ENCODE measurements around the gene TM2D1.
"Not testable (repeated sequence)": the region's sequence is repeated elsewhere in the genome, so short reads cannot be mapped to it uniquely, and the experiment has no call there.

The TM2D1 gene

DNA sequence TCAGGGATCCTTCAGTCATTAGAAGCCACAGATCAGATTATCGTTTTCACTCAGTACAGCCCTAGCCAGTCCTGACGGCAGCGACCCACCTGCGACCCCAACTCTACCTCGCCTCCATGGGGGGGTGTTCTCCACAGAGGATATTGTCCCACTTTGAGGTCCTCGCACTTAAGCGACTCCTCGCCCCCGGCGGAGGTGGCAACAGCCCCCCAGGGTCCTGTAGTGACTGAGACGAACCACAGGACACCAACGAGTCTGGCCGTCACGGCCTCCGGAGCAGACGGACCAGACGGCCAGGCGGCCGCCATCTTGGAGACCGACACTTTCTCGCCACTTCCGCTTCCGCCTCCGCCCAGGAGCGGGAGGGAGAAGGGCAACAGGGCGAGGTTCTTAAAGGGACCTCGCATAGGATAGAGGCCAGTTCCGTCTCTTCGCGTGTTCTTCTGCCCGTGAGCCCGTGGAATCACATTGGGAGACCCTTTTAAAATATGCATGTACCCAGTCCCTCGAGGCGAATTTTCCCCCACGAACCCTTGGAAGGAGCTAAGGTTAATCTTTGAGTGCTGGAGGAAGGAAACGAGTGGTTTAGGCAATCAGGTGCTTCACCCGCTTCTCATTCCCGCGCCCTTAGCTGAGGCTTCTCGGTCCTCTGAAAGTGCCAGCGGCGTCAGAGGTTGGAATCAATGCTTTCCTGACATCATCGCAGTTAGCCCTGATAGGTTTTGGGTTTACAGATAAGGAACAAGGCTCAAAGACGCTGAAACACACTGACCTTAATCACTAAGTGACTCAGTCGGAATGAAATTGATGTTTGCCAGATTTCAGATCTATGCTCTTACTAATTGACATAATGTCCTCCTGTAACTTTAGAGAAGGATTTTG, at the start of gene TM2D1:
Gene TM2D1, minus strand, starts transcription at position 329 of the 882 bp plus-strand sequence. Its CDS starts 21 bp downstream, at position 308.
- peak; percentile 92 to 93 for DNase-seq

DNA sequence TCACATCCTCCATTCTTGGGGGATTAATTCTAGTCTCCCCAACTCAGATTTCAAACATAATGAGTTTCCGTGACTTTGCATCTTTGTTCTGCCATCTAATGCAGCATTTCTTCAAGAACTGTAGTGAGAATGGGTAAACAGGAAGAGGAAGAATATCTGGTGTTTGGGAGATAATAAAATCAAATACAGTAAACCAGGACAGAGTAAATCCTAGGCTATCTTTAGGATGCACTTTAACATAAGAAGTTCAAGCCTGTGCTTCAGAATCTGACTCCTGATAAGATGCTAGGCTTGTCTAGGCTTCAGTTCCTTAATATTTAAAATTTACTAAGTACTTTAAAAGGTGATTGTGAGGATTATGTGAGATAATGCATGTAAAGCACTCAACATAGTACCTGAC, 45.2 kb upstream of the TM2D1 start:
- DNase-seq = no peak

DNA sequence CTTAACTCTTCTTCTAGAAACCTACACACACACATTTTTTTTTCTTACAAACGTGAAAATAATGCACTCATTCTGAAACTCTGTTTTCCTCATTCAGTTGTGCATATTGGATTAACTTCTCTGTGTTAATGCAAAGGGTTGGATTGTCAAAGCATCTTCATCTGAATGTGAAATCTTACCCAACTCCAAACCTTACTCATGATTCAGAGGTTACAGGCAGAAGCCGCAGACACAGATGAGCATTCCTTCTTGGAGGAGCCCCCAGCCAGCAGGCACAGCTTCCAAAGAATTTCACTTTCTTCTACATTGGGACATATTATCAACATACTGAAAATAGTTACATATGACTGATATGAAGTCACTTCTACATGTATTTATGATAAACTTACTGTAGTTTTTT, 33.0 kb upstream of the TM2D1 start:
- no peak for DNase-seq

DNA sequence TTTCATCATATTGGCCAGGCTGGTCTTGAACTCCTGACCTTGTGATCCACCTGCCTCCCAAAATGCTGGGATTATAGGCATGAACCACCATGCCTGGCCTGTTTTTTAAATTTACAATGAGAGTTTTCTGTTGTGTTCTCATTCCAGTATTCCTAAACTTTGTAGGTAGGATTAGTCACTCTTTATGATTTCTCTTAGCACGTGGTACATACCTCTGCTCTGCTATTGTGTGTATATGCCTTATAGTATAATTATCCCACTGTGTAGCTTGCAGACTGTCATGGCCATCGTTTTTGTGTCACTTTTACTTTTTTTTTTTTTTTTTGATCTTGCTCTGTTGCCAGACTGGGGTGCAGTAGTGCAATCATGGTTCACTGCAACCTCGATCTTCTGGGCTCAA, 31.8 kb upstream of the TM2D1 start:
- DNase-seq = no peak

DNA sequence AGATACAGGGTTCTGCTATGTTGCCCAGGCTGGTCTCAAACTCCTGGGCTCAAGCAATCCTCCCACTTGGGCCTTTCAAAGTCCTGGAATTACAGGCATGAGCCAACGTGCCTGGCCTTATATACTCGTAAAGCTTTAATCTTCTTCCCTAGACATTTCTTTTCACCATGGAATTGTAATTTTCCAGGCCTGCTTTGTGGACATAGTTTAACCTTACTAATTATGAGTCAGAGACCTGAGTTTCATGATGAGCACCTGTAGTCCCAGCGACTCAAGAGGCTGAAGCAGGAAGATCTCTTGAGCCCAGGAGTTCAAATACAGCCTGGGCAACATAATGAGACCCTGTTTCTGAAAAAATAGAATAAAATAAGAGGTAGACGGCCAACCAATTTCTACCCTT, 29.6 kb upstream of the TM2D1 start:
- DNase-seq = no peak

DNA sequence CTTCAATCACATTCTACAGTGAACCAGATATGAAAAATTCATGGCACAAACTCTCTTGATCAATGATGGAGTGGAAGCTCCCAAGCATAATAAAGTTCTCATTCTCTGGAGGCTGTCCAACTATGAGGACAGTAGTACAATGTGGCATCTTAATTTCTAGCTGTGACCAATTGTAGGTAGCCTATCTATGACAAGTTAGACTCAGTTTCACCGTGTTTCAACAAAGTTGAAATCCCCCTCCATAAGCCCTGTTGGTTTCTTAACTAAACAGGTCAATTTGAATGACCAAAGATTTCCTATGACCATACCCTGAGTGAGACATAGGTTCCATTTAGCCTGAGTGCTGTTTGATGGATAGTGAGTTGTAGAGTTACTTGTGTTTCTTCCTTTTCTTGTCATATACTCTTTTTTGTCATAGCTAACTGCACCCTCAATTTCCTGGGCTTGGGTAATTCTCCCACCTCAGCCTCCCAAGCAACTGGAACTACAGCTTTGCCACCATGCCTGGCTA, 29.1 kb upstream of the TM2D1 start:
- no peak for DNase-seq

DNA sequence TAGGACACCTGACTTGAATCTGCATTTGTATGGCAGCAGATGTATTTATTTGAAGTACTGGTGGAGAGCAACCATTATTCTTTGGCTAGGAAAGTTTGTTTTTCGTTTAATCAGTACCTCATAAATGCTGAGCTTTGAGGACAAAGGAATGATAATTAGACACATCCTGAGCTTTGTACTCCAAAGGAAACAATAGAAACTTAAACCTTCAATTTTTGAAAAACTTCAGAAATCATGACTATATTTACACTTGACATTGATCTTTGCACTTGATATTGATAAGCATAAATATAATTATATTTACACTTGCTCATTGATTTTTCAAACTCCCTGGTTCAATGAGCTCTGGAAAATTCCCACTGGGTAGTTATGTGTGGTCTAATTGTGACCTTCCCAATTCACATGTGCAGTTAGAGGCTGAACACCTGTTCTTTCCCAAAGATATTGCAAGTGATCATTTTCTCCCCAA, 28.0 kb upstream of the TM2D1 start:
- no peak for DNase-seq

DNA sequence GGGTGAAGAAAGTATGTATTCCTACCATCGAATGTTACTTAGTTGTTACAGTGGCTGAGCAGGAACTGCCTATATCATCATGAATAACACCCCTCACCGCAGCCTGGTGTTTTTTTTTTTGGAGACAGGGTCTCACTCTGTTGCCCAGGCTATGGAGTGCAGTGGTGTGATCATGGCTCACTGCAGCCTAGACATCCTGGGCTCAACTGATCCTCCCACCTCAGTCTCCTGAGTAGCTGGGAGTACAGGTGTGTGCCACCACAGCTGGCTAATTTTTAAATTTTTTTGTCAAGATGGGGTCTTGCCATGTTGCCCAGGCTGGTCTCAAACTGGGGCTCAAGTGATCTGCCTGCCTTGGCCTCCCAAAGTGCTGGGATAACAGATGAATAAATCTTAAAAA, 24.6 kb upstream of the TM2D1 start:
- DNase-seq = no peak

DNA sequence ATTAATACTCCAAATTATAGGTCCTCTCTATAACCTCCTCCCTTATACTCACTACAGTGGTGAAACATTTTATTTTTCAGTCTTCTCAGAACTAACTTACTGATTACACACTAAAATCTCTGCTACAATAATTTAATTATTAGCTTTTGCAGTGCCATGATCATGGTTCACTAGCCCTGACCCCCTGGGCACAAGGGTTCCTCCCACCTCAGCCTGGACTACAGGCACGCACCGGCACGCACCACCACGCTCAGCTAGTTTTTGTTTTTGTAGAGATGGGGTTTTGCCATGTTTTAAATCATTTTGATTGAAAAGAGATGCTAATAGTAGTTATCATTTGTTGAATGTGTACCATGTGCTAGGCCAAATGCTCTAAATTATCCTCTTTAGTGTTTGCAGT, 23.6 kb upstream of the TM2D1 start:
- DNase-seq = no peak

DNA sequence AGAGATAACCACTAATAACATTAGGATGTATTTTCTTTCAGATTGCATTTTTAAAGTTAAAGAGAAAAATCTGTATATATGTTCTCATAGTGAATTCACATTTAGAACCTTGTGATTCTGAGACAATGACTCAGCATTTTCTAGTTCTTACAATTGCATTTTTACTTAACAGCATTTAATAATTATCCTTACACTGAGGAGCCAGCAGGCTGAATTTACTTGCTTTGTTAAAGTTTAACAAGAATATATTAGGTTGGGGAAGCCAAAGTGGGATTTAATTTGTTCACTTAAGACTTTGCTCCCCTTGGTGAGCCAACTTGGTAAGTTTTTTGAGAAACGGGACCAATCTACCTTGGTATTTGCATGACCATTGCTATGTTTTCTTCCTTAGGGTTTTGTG, 21.9 kb upstream of the TM2D1 start:
- no peak for DNase-seq

DNA sequence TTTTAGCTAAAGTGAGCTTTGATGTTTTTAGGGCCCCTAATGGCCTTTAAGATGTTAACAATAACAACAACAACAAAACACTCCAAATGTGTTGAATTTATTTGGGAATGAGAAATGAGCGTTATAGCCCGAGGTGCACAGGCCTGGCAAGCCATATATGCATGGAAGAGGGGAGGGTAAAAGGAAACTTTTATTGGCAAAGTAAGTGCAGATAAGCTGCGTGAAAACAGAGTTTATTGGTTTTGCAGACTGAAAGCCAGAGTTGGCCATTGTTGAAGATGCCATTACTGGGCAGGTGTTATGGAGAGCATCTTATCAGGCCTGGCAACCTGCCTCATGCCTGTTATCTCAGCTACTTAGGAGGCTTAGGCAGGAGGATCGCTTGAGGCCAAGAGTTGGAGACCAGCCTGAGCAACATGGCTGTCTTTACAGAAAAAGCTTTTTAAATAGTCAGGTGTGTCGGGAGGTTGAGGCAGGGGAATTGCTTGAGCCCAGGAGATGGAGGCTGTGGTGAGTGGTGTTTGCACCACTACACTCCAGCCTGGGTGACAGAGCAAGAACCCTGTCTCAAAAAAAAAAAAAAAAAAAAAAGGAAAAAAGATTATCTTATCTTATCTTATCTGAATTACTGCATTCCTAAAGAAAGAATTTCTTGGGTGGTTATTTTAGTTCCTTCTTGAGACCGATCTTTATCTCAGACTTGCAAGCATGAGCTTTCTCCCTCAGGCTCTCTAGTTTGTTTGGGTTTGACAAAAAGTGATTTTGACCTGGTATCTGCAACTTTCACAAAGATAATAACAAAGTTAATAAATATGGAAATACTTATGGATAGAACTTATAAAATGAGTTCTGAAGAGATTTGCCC, 19.0 kb upstream of the TM2D1 start:
- DNase-seq = no peak

DNA sequence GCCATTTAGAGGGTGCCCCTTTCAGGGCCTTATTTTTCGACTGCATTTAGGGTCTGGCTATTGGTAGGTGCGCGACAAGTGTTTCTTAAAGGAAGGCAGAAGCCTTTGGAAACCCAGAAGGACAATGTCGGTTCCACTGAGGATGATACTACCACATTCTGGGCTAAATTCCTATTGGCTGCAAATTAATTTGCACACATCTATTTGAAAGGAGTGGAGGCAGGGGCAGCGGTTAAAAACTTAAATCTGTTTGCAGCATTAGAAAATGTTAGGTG, 18.4 kb upstream of the TM2D1 start:
- no peak for DNase-seq

DNA sequence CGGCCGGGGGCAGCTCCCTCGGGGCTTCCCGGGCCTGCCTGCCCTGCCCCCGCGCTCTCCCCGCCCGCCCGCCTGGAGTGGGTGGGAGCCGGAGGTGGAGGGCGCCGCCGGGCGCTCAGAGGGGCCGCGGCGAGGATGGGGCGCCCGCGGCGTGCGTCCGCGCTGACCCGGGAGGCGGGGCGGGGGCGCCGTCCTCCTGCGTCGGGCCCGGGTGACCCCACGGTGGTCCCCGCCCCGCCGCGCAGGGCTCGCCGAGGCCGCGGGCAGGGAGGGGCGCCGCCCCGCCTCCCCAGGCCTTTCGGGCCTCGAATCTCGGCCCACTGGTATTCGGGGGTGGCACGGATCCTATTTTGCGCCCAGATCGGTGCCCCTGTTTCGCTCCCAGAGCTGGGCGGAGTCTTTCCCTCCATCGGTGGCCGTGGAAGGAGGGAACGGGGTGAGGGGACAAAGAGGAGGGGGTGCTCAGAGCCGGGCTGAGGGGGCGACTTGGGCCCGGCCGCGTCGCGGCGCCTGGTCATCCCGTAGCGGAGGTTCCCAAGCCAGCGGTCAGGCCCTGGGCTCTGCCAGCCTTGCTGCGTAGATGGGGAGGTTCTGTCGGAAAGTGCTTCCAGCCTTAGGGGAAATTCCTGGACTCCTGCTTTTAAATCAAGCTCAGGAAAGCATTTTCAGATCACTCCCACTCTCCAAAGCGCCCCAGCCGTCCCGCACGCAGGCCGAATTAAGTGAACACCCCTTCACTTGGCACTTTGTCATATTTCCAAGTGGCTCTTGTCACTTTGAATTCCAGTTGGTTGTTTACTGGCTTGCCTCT, 17.9 kb upstream of the TM2D1 start:
- DNase-seq = no peak

DNA sequence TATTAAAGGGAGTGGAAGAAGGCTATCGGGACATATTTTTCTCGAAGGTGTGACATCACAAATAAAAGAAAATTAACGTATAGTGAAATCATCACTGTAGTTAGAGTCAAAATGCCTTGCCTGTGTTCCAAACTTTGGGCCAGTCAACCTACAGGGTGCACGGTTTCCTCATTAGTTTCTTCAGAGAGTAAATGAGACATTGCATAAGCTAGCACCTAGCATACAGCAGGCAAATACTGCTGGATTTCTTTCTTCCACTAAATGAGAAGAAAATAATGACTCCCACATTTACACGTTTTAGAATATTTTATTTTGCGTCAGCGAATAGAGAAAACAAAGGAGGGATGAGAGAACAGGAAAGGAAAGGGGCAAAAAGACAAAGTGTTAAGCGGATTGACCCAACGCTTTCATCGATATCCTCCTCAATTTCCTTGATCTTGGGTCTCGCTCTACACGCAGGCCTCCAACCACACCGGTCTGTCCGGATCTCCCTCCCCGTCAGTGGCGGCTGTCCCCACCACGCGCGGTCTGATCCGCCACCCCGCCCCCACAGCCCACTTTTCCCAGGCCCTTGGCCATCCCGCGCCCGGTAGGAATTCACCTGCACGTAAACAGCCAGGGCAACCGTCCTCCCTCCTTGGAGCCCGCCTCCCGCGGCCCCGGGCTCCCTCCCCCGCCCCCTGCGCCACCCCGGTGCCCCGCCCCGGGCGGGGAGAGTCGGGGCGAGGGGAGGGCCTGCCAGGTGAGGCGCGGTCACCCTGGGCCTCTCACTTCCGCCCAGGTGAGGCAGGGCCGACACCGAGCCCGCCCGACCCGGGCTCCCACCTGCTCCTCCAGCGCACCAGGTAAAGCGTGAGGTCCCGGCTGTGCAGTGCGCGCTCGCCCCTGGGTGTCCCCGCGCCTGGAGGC, 17.0 kb upstream of the TM2D1 start, which contains the start of gene PATJ:
Gene PATJ, plus strand, starts transcription at position 770 of the 909 bp plus-strand sequence. CDS start 20,413 bp downstream, outside the sequence.
- peak; percentile 66 to 75 for DNase-seq

DNA sequence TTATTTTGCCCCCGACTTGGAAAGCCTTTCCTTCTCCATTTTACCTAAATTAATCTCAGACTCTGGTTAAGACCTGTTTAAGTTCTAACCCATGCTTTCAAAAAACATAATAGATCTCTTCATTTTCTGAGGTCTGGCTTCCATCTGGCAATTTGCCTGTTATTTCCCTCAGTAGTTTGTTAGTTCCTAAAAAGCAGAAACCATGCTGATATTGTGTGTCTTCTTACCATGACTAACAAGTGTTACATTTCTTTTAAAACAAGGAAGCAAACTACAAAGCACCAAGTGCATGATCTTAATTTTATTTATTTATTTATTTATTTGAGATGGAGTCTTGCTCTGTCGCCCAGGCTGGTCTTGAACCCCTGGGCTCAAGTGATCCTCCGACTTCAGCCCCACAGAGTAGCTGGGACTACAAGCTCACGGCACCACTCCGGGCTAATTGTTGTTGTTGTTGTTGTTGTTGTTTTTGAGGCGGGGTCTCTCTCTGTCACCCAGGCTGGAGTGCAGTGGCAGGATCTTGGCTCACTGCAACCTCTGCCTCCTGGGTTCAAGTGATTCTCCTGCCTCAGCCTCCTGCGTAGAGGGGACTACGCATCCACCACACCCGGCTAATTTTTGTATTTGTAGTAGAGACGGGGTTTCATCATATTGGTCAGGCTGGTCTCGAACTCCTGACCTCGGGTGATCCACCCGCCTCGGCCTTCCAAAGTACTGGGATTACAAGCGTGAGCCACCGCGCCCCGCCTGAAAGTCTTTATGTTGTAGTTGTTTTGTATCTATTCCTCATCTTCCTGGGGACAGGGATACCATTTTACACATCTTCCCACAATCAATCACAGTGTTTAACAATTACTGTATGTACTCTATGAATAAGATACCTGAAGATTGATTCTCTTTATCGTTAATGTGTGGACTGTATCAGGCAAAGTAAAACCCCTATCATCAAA, 16.1 kb upstream of the TM2D1 start:
- no peak for DNase-seq

DNA sequence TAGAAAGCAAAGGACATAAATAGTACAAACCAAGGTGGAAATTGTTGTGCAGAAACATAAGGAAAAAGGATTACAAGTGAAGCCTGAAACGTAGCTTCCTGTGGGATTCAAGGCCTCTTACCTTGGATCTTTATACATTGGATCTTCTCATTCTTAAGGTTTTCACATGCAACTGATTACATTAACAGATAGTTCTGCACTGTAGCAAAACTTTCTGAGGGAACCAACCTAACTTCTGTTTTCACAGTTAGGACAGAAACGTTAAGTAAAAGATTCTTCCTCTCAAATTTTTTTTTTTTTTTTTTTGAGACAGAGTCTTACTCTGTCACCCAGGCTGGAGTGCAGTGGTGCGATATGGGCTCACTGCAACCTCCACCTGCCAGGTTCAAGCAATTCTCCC, 7.8 kb upstream of the TM2D1 start:
- no peak for DNase-seq

DNA sequence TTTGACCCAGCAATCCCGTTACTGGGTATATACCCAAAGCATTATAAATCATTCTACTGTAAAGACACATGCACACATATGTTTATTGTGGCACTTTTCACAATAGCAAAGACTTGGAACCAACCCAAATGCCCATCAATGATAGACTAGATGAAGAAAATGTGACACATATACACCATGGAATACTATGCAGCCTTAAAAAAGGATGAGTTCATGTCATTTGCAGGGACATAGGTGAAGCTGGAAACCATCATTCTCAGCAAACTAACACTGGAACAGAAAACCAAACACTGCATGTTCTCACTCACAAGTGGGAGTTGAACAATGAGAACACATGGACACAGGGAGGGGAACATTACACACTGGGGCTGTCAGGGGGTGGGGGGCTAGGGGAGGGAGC, 5.7 kb upstream of the TM2D1 start:
- not testable (repeated sequence) for DNase-seq

DNA sequence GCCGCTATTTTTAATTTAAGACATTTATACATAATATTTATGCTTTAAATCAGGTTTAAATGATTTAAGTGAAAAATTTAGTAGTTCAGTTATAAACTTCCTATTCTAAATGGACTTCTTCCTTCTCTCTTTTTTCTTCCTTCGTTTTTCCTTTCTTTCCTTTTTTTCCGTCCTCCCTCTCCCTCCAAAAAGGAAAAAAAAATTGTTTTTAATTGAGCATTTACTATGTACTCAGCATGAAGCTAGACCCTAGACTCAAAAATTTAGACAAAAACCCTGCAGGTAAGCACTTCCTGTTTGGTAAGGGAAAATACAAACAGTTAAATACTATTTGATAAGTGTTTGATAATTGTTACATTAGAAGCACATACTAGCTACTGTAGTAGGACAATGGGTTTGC, 2.6 kb upstream of the TM2D1 start:
- DNase-seq = no peak

DNA sequence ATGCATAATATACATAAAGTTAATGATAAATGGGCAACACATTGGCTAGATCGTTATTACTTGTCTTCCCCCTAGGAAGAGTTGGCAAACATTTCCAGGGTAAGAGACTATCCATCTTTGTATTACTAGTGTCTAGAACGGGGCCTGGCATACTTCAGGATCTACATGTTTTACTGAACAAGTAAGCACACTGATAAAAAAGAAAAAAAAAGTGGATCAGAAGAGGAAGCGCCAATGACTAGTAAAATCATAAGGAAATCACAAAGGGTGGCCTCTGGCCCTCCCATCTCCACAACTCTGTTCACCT, 482 bp downstream of the TM2D1 start:
- no peak for DNase-seq

DNA sequence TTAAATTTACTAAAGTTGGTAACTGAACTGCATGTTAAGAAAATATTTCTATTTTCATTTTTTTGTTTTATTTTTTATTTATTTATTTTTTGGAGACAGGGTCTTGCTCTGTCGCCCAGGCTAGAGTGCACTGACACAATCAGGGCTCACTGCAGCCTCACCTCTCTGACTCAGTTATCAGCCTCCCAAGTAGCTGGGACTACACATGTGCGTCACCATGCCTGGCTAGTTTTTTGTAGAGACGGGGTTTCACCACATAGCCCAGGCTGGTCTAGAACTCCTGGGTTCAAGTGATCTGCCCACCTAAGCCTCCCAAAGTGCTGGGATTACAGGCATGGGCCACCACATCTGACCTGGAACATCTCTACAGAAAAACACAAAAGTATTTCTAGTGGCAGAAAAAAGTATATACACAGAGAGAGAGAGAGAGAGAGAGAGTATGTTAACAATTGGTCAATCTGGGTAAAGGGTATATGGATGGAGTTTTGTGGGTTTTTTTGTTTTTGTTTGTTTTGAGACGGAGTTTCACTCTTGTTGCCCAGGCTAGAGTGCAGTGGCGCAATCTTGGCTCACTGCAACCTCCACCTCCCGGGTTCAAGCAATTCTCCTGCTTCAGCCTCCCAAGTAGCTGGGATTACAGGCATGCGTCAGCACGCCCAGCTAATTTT, 5.8 kb downstream of the TM2D1 start:
- DNase-seq = not testable (repeated sequence)

Data from activated T-cell treated with anti-CD3 and anti-CD28 coated beads, Interleukin-2, amount 50 U/mL, for 48 hours (primary cell).